ENCODE data around the gene PHYH.

GRCh38 chr10:13317474-13317873 lies 17.6 kb upstream of the PHYH start:
- TF ChIP-seq POLR2A (IDR thresholded peaks at IDR 0.05; ENCODE audit: low read length), result no peak
- no peak for TF ChIP-seq GATA1 (IDR thresholded peaks at IDR 0.05; ENCODE audit: low read depth, low read length)
